GM12878 (cell line): ENCODE measurements around the gene SLX4IP. TPM values are rescaled to one million over a fixed set of nuclear protein-coding genes. Genes with fewer than 3 reads are reported as not detected.

Source experiments
- BMI1 ChIP-seq: fragments of 450-650 bp; IDR thresholded peaks from 2 replicates; pipeline ENCODE4 v1.6.1; 2016; ENCODE audit warnings: mild to moderate bottlenecking, moderate library complexity, borderline replicate concordance
- E2F8 ChIP-seq: fragments of 450-650 bp; IDR thresholded peaks from 2 replicates; pipeline ENCODE4 v1.6.1; 2018; ENCODE audit warnings: mild to moderate bottlenecking, low read depth, moderate library complexity; ENCODE audit not compliant: partially characterized antibody
- EED ChIP-seq: sonication (generic); IDR thresholded peaks from 2 replicates; pipeline ENCODE4 v1.6.1; 2016; ENCODE audit warnings: antibody characterized with exemption, low read depth
- ELK1 ChIP-seq: IDR thresholded peaks from 2 replicates; pipeline ENCODE4 v1.6.1; 2012; ENCODE audit warnings: low read depth, low read length, improper control_type of control experiment
- EP300 ChIP-seq, 2 experiments: fragments of 150-350 bp in 1 of 2; IDR thresholded peaks; 2 replicates each; pipeline ENCODE4 v1.6.1; 2011 to 2012; ENCODE audit warnings: low read depth in 2 of 2, low read length in 2 of 2, borderline replicate concordance in 1 of 2, improper control_type of control experiment in 1 of 2, inconsistent platforms in 1 of 2; ENCODE audit not compliant: control insufficient read depth in 1 of 2
- FOXK2 ChIP-seq: fragments of 450-650 bp; IDR thresholded peaks from 2 replicates; pipeline ENCODE4 v1.6.1; 2017; ENCODE audit warnings: mild to moderate bottlenecking, moderate library complexity
- IRF5 ChIP-seq: fragments of 450-650 bp; IDR thresholded peaks from 2 replicates; pipeline ENCODE4 v1.6.1; 2017; ENCODE audit warnings: borderline replicate concordance
- MLLT1 ChIP-seq: fragments of 450-650 bp; IDR thresholded peaks from 2 replicates; pipeline ENCODE4 v1.6.1; 2016; ENCODE audit warnings: mild to moderate bottlenecking
- NFYA ChIP-seq: IDR thresholded peaks from 2 replicates; pipeline ENCODE4 v1.6.1; 2011; ENCODE audit warnings: low read depth, mild to moderate bottlenecking, low read length, improper control_type of control experiment, borderline replicate concordance
- NR2C1 ChIP-seq: fragments of 450-650 bp; IDR thresholded peaks from 2 replicates; pipeline ENCODE4 v1.6.1; 2017; ENCODE audit warnings: antibody characterized with exemption, mild to moderate bottlenecking, moderate library complexity
- POLR2AphosphoS5 ChIP-seq: IDR thresholded peaks from 2 replicates; pipeline ENCODE4 v1.6.1; 2011; ENCODE audit warnings: mild to moderate bottlenecking, low read length, inconsistent platforms
- PRDM15 ChIP-seq: fragments of 450-650 bp; formaldehyde crosslinking; IDR thresholded peaks from 2 replicates; pipeline ENCODE4 v1.4.0; 2020; ENCODE audit warnings: mild to moderate bottlenecking, moderate library complexity
- RAD21 ChIP-seq: IDR thresholded peaks from 2 replicates; pipeline ENCODE4 v1.6.1; 2011; ENCODE audit warnings: mild to moderate bottlenecking, low read depth, low read length, moderate library complexity; ENCODE audit not compliant: insufficient read depth
- RAD51 ChIP-seq: fragments of 450-650 bp; IDR thresholded peaks from 2 replicates; pipeline ENCODE4 v1.6.1; 2016; ENCODE audit warnings: moderate library complexity, mild to moderate bottlenecking, inconsistent platforms
- RBBP5 ChIP-seq: fragments of 200-600 bp; sonication (generic); conservative IDR thresholded peaks from 2 replicates; pipeline ENCODE4 v1.6.1; 2016
- SMAD1 ChIP-seq: fragments of 450-650 bp; IDR thresholded peaks from 2 replicates; pipeline ENCODE4 v1.6.1; 2018; ENCODE audit warnings: mild to moderate bottlenecking, low read depth; ENCODE audit not compliant: partially characterized antibody
- STAT3 ChIP-seq: IDR thresholded peaks from 2 replicates; pipeline ENCODE4 v1.6.1; 2011; ENCODE audit warnings: low read depth, low read length, improper control_type of control experiment
- SUZ12 ChIP-seq: fragments of 200-600 bp; sonication (generic); IDR thresholded peaks from one replicate; pipeline ENCODE4 v1.6.1; 2018; ENCODE audit warnings: antibody characterized with exemption, mild to moderate bottlenecking; ENCODE audit not compliant: unreplicated experiment
- polyA plus RNA-seq, 11 experiments: library from polyadenylated mRNA; depleted of rRNA in 4 of 11; unstranded in 6 of 11; stranded (reverse) in 5 of 11; fragments of >200 nt; fragmentation: Nextera tagmentation in 4 of 11; fragmentation: Illumina TruSeq in 1 of 11; extraction: Ambion mirVana in 4 of 11; extraction: Trizol in 1 of 11; gene quantifications; 1 replicate in 1 of 11; 2 replicates in 10 of 11; pipeline versions ENCODE4 v1.2.1 to v1.2.3, GENCODE V29; 2011 to 2016; ENCODE audit warnings: inconsistent platforms in 2 of 11, missing spikeins in 2 of 11, low read depth in 1 of 11
- total RNA-seq, 4 experiments: library from RNA; depleted of rRNA in 3 of 4; stranded (reverse); fragments of >200 nt in 3 of 4; fragmentation: Illumina TruSeq in 1 of 4; extraction: Trizol in 1 of 4; gene quantifications; 2 replicates each; pipeline versions ENCODE4 v1.2.1 to v1.2.3, GENCODE V29; 2013 to 2021

Gene SLX4IP
- total and polyA plus RNA-seq, 10 of the 15 experiments (the other 5 are each of a cell fraction or from before 2014, with no cell fraction given): 2.2 to 11.0 (median 6.3) TPM

GRCh38 chr20:10433623-10434466 is 1.3 kb upstream of the SLX4IP start, which contains the start of gene MKKS (continued):
- TF ChIP-seq E2F8: no peak
- no peak for TF ChIP-seq RAD51
- TF ChIP-seq BMI1: no peak
- TF ChIP-seq SUZ12: no peak
- TF ChIP-seq MLLT1: no peak
- no peak for TF ChIP-seq RBBP5
- TF ChIP-seq STAT3: no peak
- no peak; a peak in 1 of 4 replicates for TF ChIP-seq EP300 (IDR thresholded peaks at IDR 0.05; ENCODE audit: borderline replicate concordance in 1 of 2, control insufficient read depth in 1 of 2, low read depth in 2 of 2, low read length in 2 of 2)
- peak; percentile 66 for TF ChIP-seq EED
- TF ChIP-seq NR2C1: peak; percentile 84
- no peak for TF ChIP-seq NFYA
- TF ChIP-seq IRF5: no peak
- TF ChIP-seq RAD21: 0 out of 2 replicates have a peak, but pooled peaks have one; percentile 10
- TF ChIP-seq SMAD1: no peak
- no peak for TF ChIP-seq PRDM15 (CRISPR knock-in tag)
- 0 out of 2 replicates have a peak, but pooled peaks have one; percentile 46 for TF ChIP-seq FOXK2
- peak; percentile 38; the same call in 1 of the 2 replicates for TF ChIP-seq POLR2AphosphoS5
- TF ChIP-seq ELK1: no peak
